Activated CD8-positive, alpha-beta memory T cell treated with anti-CD3 and anti-CD28 coated beads, Interleukin-2, amount 50 U/mL, for 1 hour (primary cell): ENCODE data around the gene CPNE8.
"Not testable (repeated sequence)": the region's sequence is repeated elsewhere in the genome, so short reads cannot be mapped to it uniquely, and the experiment has no call there.

ENCODE experiments used
- DNase-seq: peaks from one replicate; pipeline ENCODE4 v3.0.0-alpha.2; 2020; ENCODE audit errors: extremely low read depth

Gene CPNE8

GRCh38 chr12:38825006-38825405 is 80.4 kb downstream of the CPNE8 start:
- DNase-seq = no peak

- no peak for DNase-seq
Measured at GRCh38 chr12:38823738-38824137, 81.7 kb downstream of the CPNE8 start.

GRCh38 chr12:38823314-38823713 is 82.1 kb downstream of the CPNE8 start:
- no peak for DNase-seq

GRCh38 chr12:38817942-38818341 is 87.4 kb downstream of the CPNE8 start:
- DNase-seq = no peak

- no peak for DNase-seq
Measured at GRCh38 chr12:38813923-38814322, 91.5 kb downstream of the CPNE8 start.

- DNase-seq = no peak
Measured at GRCh38 chr12:38811814-38812356, 93.5 kb downstream of the CPNE8 start.

GRCh38 chr12:38809832-38810231 is 95.6 kb downstream of the CPNE8 start:
- DNase-seq = no peak

- no peak for DNase-seq
Measured at GRCh38 chr12:38788106-38788505, 117.3 kb downstream of the CPNE8 start.

GRCh38 chr12:38785381-38785780 is 120.0 kb downstream of the CPNE8 start:
- no peak for DNase-seq

- no peak for DNase-seq
Measured at GRCh38 chr12:38783304-38783703, 122.1 kb downstream of the CPNE8 start.

- no peak for DNase-seq
Measured at GRCh38 chr12:38782359-38782758, 123.0 kb downstream of the CPNE8 start.

GRCh38 chr12:38776647-38777046 is 128.7 kb downstream of the CPNE8 start:
- DNase-seq = no peak

- no peak for DNase-seq
Measured at GRCh38 chr12:38775457-38775856, 129.9 kb downstream of the CPNE8 start.

- DNase-seq = no peak
Measured at GRCh38 chr12:38772437-38772836, 133.0 kb downstream of the CPNE8 start.

- DNase-seq = no peak
Measured at GRCh38 chr12:38771871-38772270, 133.5 kb downstream of the CPNE8 start.

- DNase-seq = no peak
Measured at GRCh38 chr12:38761636-38762342, 143.6 kb downstream of the CPNE8 start.

- DNase-seq = no peak
Measured at GRCh38 chr12:38761111-38761510, 144.3 kb downstream of the CPNE8 start.

GRCh38 chr12:38759621-38760020 is 145.8 kb downstream of the CPNE8 start:
- no peak for DNase-seq

- DNase-seq = no peak
Measured at GRCh38 chr12:38746744-38747143, 158.6 kb downstream of the CPNE8 start.

- DNase-seq = no peak
Measured at GRCh38 chr12:38745601-38746000, 159.8 kb downstream of the CPNE8 start.

- no peak for DNase-seq
Measured at GRCh38 chr12:38744041-38744440, 161.3 kb downstream of the CPNE8 start.

- not testable (repeated sequence) for DNase-seq
Measured at GRCh38 chr12:38742496-38742895, 162.9 kb downstream of the CPNE8 start.

- no peak for DNase-seq
Measured at GRCh38 chr12:38736821-38737220, 168.6 kb downstream of the CPNE8 start.

GRCh38 chr12:38732761-38733160 is 172.6 kb downstream of the CPNE8 start:
- no peak for DNase-seq
